Measurements from ENCODE around the gene MAEL.

MAEL gene

DNA sequence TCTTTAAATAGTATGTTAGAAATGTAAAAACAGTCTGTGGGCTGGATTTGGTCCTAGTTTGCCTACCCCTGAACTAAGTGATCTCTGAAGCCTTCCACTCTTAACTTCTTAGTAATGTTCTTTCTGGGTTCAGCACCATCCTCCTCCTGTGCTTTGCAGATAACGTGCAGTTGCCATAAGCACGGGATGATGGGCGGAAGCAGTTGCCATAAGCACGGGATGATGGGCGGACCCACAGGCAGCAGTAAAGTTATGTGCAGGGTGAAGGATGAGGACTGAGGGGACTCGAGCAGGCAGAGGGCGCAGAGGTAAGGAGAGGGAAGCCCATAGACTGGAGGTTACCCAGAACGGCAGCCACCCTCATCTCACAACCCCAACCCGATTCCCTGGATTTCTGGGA is 75.5 kb downstream of the MAEL start:
- no peak overlapping the region for H3K27ac ChIP-seq (replicated peaks)
- TF ChIP-seq GABPA (IDR thresholded peaks at IDR 0.05; ENCODE audit: low read depth): no peak
- TF ChIP-seq, protein P1, sequence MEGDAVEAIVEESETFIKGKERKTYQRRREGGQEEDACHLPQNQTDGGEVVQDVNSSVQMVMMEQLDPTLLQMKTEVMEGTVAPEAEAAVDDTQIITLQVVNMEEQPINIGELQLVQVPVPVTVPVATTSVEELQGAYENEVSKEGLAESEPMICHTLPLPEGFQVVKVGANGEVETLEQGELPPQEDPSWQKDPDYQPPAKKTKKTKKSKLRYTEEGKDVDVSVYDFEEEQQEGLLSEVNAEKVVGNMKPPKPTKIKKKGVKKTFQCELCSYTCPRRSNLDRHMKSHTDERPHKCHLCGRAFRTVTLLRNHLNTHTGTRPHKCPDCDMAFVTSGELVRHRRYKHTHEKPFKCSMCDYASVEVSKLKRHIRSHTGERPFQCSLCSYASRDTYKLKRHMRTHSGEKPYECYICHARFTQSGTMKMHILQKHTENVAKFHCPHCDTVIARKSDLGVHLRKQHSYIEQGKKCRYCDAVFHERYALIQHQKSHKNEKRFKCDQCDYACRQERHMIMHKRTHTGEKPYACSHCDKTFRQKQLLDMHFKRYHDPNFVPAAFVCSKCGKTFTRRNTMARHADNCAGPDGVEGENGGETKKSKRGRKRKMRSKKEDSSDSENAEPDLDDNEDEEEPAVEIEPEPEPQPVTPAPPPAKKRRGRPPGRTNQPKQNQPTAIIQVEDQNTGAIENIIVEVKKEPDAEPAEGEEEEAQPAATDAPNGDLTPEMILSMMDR (IDR thresholded peaks at IDR 0.05; ENCODE audit: insufficient read depth, low read length): no peak
- no peak for TF ChIP-seq SPI1 (IDR thresholded peaks at IDR 0.05; ENCODE audit: borderline replicate concordance, low read depth)
- no peak for TF ChIP-seq POLR2AphosphoS5 (IDR thresholded peaks at IDR 0.05; ENCODE audit: low read depth)
- TF ChIP-seq, protein P2, sequence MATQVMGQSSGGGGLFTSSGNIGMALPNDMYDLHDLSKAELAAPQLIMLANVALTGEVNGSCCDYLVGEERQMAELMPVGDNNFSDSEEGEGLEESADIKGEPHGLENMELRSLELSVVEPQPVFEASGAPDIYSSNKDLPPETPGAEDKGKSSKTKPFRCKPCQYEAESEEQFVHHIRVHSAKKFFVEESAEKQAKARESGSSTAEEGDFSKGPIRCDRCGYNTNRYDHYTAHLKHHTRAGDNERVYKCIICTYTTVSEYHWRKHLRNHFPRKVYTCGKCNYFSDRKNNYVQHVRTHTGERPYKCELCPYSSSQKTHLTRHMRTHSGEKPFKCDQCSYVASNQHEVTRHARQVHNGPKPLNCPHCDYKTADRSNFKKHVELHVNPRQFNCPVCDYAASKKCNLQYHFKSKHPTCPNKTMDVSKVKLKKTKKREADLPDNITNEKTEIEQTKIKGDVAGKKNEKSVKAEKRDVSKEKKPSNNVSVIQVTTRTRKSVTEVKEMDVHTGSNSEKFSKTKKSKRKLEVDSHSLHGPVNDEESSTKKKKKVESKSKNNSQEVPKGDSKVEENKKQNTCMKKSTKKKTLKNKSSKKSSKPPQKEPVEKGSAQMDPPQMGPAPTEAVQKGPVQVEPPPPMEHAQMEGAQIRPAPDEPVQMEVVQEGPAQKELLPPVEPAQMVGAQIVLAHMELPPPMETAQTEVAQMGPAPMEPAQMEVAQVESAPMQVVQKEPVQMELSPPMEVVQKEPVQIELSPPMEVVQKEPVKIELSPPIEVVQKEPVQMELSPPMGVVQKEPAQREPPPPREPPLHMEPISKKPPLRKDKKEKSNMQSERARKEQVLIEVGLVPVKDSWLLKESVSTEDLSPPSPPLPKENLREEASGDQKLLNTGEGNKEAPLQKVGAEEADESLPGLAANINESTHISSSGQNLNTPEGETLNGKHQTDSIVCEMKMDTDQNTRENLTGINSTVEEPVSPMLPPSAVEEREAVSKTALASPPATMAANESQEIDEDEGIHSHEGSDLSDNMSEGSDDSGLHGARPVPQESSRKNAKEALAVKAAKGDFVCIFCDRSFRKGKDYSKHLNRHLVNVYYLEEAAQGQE (IDR thresholded peaks at IDR 0.05; ENCODE audit: insufficient replicate concordance, low read depth): no peak
- H3K27me3 ChIP-seq (ENCODE audit: insufficient read depth, poor library complexity, severe bottlenecking): no peaks in the 10 kb centered on the region
- H3K4me3 ChIP-seq (replicated peaks; ENCODE audit: insufficient read depth, low read length): no peak overlapping the region
- DNase-seq (ENCODE audit: low read depth in 1 of 2, low spot score in 1 of 2): no peak

DNA sequence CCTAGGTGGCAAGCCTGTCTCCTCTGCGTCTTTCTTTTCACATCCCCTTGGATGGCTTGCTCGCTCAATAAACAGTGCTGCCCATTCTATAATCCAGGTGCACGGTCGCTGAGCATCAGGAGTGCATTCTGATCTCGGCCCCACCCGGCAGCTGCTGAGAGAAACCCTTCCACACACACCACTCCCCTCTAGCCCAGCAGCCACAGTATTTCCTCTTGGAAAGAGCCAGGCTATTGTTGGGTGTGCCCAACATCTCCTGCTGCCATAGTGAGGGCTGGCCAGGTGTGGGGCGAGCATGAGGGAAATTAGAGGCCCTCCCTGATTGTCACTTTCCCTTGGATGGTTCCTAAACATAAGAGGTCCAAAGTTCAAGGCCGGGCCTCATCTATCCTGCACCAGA is 76.4 kb downstream of the MAEL start:
- no peak for DNase-seq (ENCODE audit: low read depth in 1 of 2, low spot score in 1 of 2)
- Histone ChIP-seq H3K4me3 (replicated peaks; ENCODE audit: insufficient read depth, low read length) (no peak overlapping the region), H3K27me3 (ENCODE audit: insufficient read depth, poor library complexity, severe bottlenecking) (no peaks in the 10 kb centered on the region), H3K27ac (replicated peaks) (no peak overlapping the region)
- TF ChIP-seq, protein P2 (IDR thresholded peaks at IDR 0.05; ENCODE audit: insufficient replicate concordance, low read depth): no peak
- TF ChIP-seq POLR2AphosphoS5 (IDR thresholded peaks at IDR 0.05; ENCODE audit: low read depth) (no peak), SPI1 (IDR thresholded peaks at IDR 0.05; ENCODE audit: borderline replicate concordance, low read depth) (no peak), GABPA (IDR thresholded peaks at IDR 0.05; ENCODE audit: low read depth) (no peak)
- TF ChIP-seq, protein P1 (IDR thresholded peaks at IDR 0.05; ENCODE audit: insufficient read depth, low read length): no peak

DNA sequence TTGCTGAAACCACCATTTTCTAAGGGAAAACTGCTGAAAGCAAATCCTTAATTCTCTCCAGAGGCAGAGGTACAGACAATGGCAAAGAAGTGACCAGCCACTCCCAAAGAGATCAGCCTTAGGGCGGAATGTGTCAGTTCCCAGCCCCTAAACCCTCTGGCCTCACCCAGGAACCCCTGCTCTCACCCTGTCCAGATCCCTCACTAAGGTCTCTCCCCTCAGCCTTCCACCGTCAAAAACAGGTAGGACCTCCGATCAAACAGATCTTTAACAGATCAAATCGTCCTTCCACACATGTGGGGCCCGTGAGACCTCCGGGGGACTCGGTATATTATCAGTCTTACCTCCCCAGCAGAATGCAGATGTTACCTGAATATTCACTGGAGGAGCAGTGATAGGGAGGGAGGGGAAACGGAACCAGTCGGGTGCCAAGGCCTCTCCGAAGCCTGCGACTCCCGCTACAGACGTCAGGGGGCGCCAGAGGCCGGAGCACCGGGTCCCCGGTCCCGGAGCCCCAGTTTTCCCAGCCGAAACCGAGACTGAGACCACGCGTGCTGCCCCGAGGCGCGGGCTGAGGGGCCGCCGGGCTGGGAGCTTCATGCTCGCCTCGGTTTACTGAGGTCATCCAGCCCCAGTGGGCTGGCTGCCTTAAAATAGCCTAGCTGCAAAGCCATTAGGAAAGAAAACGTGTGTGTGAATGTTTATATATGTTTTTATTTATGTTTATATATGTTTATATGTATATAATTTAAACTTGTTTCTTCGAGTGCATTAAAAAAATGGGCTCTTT is 77.4 kb downstream of the MAEL start:
- H3K27me3 ChIP-seq (ENCODE audit: insufficient read depth, poor library complexity, severe bottlenecking): no peaks in the 10 kb centered on the region
- H3K4me3 ChIP-seq (replicated peaks; ENCODE audit: insufficient read depth, low read length): no peak overlapping the region; the same call in 1 of the 2 replicates
- TF ChIP-seq, protein P2 (IDR thresholded peaks at IDR 0.05; ENCODE audit: insufficient replicate concordance, low read depth): no peak
- TF ChIP-seq SPI1 (IDR thresholded peaks at IDR 0.05; ENCODE audit: borderline replicate concordance, low read depth): 0 out of 2 replicates have a peak, but pooled peaks have one; percentile 1
- TF ChIP-seq, protein P1 (IDR thresholded peaks at IDR 0.05; ENCODE audit: insufficient read depth, low read length): peak; percentile 84
- DNase-seq (ENCODE audit: low read depth in 1 of 2, low spot score in 1 of 2): peak in 1 of 2 experiments; percentile 74
- no peak overlapping the region for H3K27ac ChIP-seq (replicated peaks)

All from HL-60 (cell line).